PFSK-1 (cell line): ENCODE data around the gene SERPINB2.

Experiments
- POLR2AphosphoS5 ChIP-seq: IDR thresholded peaks from 2 replicates; pipeline ENCODE4 v1.6.1; 2012; ENCODE audit warnings: low read depth, mild to moderate bottlenecking, control low read depth, low read length, moderate library complexity
- REST ChIP-seq, 2 experiments: IDR thresholded peaks; 2 replicates each; pipeline versions ENCODE4 v1.6.1 to v1.8.0; 2011 to 2012; ENCODE audit warnings: low read depth in 2 of 2, low read length in 2 of 2, control low read depth in 1 of 2, inconsistent platforms in 1 of 2, mild to moderate bottlenecking in 1 of 2, moderate library complexity in 1 of 2; ENCODE audit not compliant: insufficient read depth in 1 of 2
- SIN3A ChIP-seq: IDR thresholded peaks from 2 replicates; pipeline ENCODE4 v1.6.1; 2012; ENCODE audit warnings: mild to moderate bottlenecking, low read length, moderate library complexity, borderline replicate concordance; ENCODE audit not compliant: insufficient read depth
- TAF1 ChIP-seq: IDR thresholded peaks from 2 replicates; pipeline ENCODE4 v1.6.1; 2012; ENCODE audit warnings: low read length, control low read depth, borderline replicate concordance; ENCODE audit not compliant: insufficient read depth

GRCh38 chr18:63940008-63940407, 52.5 kb downstream of the SERPINB2 start:
- no peak for TF ChIP-seq TAF1
- no peak for TF ChIP-seq POLR2AphosphoS5
- TF ChIP-seq SIN3A: no peak
- TF ChIP-seq REST (IDR thresholded peaks at IDR 0.05; ENCODE audit: insufficient read depth in 1 of 2, low read depth in 2 of 2, low read length in 2 of 2): no peak
